Bone marrow (tissue), 2 donors: ENCODE measurements around the gene MYT1.
"Not testable (repeated sequence)": the region's sequence is repeated elsewhere in the genome, so short reads cannot be mapped to it uniquely, and the experiment has no call there.

ENCODE experiments used
- DNase-seq, 2 donors: peaks; one replicate each; lab custom pipeline; 2025; lab: John Stamatoyannopoulos, UW

Gene MYT1

GRCh38 chr20:64164123-64164836 lies at the start of gene MYT1:
TSS of gene MYT1 (plus strand) at chr20:64164452. CDS start at chr20:64198862, 34,410 bp downstream.
- no peak for DNase-seq

GRCh38 chr20:64115171-64115911 lies 48.9 kb upstream of the MYT1 start:
- DNase-seq, result no peak

- DNase-seq, result no peak
Observed at GRCh38 chr20:64116016-64116415, 48.2 kb upstream of the MYT1 start.

GRCh38 chr20:64116541-64117431 lies 47.5 kb upstream of the MYT1 start:
- no peak for DNase-seq

- DNase-seq, result not testable (repeated sequence)
Observed at GRCh38 chr20:64117432-64117777, 46.8 kb upstream of the MYT1 start.

- DNase-seq, result no peak
Observed at GRCh38 chr20:64119301-64119680, 45.0 kb upstream of the MYT1 start.

- no peak for DNase-seq
Observed at GRCh38 chr20:64119681-64120341, 44.4 kb upstream of the MYT1 start.

- no peak for DNase-seq
Observed at GRCh38 chr20:64121586-64121985, 42.7 kb upstream of the MYT1 start.

- DNase-seq, result not testable (repeated sequence)
Observed at GRCh38 chr20:64122927-64123326, 41.3 kb upstream of the MYT1 start.

GRCh38 chr20:64123517-64123916 lies 40.7 kb upstream of the MYT1 start:
- DNase-seq, result not testable (repeated sequence)

- no peak for DNase-seq
Observed at GRCh38 chr20:64129146-64129782, 35.0 kb upstream of the MYT1 start.

- no peak for DNase-seq
Observed at GRCh38 chr20:64130271-64130670, 34.0 kb upstream of the MYT1 start.

- DNase-seq, result no peak
Observed at GRCh38 chr20:64130876-64131275, 33.4 kb upstream of the MYT1 start.

- no peak for DNase-seq
Observed at GRCh38 chr20:64131406-64131805, 32.8 kb upstream of the MYT1 start.

GRCh38 chr20:64133951-64134407 lies 30.3 kb upstream of the MYT1 start:
- DNase-seq, result no peak

GRCh38 chr20:64134744-64135143 lies 29.5 kb upstream of the MYT1 start:
- DNase-seq, result not testable (repeated sequence)

- no peak for DNase-seq
Observed at GRCh38 chr20:64136004-64136710, 28.1 kb upstream of the MYT1 start.

- DNase-seq, result no peak
Observed at GRCh38 chr20:64137598-64138031, 26.6 kb upstream of the MYT1 start.

- no peak for DNase-seq
Observed at GRCh38 chr20:64138276-64138815, 25.9 kb upstream of the MYT1 start.
